H1 (cell line): ENCODE results near the gene RPL31. TPM values are rescaled to one million over a fixed set of nuclear protein-coding genes. Genes with fewer than 3 reads are reported as not detected.

Source experiments
- BACH1 ChIP-seq: IDR thresholded peaks from 2 replicates; pipeline ENCODE4 v1.6.1; 2012; ENCODE audit warnings: low read length, improper control_type of control experiment
- CHD7 ChIP-seq: fragments of 300-600 bp; sonication (generic); IDR thresholded peaks from 2 replicates; pipeline ENCODE4 v1.7.1; 2012; ENCODE audit warnings: low read length, moderate library complexity, mild to moderate bottlenecking, inconsistent platforms; ENCODE audit not compliant: insufficient replicate concordance
- CTBP2 ChIP-seq: IDR thresholded peaks from 2 replicates; pipeline ENCODE4 v1.7.0; 2011; ENCODE audit warnings: borderline replicate concordance, mild to moderate bottlenecking, moderate library complexity, mixed read lengths, low read length; ENCODE audit not compliant: insufficient read depth, insufficient read length
- KDM1A ChIP-seq: fragments of 200-600, 300-600 bp; sonication (generic); IDR thresholded peaks from 2 replicates; pipeline ENCODE4 v1.7.1; 2016; ENCODE audit warnings: mild to moderate bottlenecking, low read length, borderline replicate concordance
- PHF8 ChIP-seq: fragments of 200-600 bp; sonication (generic); conservative IDR thresholded peaks from 2 replicates; pipeline ENCODE4 v1.7.1; 2012; ENCODE audit warnings: low read depth, mild to moderate bottlenecking, inconsistent platforms, low read length, moderate library complexity
- POLR2AphosphoS5 ChIP-seq: IDR thresholded peaks from 2 replicates; pipeline ENCODE4 v1.6.1; 2011; ENCODE audit warnings: low read depth, low read length
- SIX5 ChIP-seq: IDR thresholded peaks from 2 replicates; pipeline ENCODE4 v1.6.1; 2011; ENCODE audit warnings: mild to moderate bottlenecking, low read depth, low read length
- TBP ChIP-seq: IDR thresholded peaks from 2 replicates; pipeline ENCODE4 v1.6.1; 2011; ENCODE audit warnings: low read depth, low read length, improper control_type of control experiment
- polyA plus RNA-seq, 7 experiments: library from polyadenylated mRNA; depleted of rRNA in 3 of 7; stranded (reverse) in 5 of 7; unstranded in 2 of 7; fragments of >200 nt in 5 of 7; fragments of 200-250 nt in 2 of 7; gene quantifications; 1 replicate in 5 of 7; 2 replicates in 1 of 7; 4 replicates in 1 of 7; pipeline versions ENCODE4 v1.2.1 to v1.2.3, GENCODE V29; 2011 to 2013; ENCODE audit warnings: missing spikeins in 2 of 7, mixed read lengths in 2 of 7
- total RNA-seq: library from RNA; stranded (reverse); fragmentation: NEBNext Ultra II Directional; extraction: Animal tissue kit (Norgen Biotek cat#: 25700); gene quantifications from 2 replicates; pipeline ENCODE4 v1.2.1, GENCODE V29; 2021

Gene RPL31
- total and polyA plus RNA-seq, 2 of the 8 experiments (the other 6 are each of a cell fraction or from before 2014, with no cell fraction given), result 1,463 to 1,722 TPM

- TF ChIP-seq CHD7 (no peak), BACH1 (no peak), TBP (no peak), SIX5 (no peak), POLR2AphosphoS5 (no peak), PHF8 (no peak), CTBP2 (no peak), KDM1A (no peak)
- TF ChIP-seq, all 59 proteins: peak for 0
Measured at GRCh38 chr2:100955226-100955625, 46.9 kb upstream of the RPL31 start (continued).
